Measurements from ENCODE around the gene GCC2.
A peak's percentile ranks its signal among the peaks of the same experiment; 100 is the strongest.
"Not testable (repeated sequence)": the region's sequence is repeated elsewhere in the genome, so short reads cannot be mapped to it uniquely, and the experiment has no call there.

GCC2 gene

DNA sequence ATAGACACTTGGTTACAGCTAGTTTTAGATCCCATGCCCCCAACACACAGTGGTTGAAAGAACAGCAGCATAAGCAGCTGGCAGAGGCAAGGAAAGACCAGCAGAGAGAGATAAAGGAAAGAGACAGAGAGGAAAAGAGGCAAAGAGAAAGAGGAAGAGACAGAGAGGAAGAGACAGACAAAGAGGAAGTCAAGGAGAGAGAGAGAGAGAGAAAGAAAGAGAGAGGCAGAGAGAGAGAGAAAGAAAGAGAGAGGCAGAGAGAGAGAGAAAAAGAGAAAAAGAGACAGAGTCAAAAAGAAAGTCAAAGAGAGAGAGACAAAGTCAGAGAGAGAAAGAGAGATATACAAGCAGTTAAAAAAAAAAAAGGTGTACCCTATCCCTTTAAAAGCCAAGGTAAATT lies 76.3 kb downstream of the GCC2 start:
- H3K27me3 ChIP-seq (ENCODE audit: control insufficient read depth, insufficient read depth, low read length); H3K9me3 ChIP-seq (ENCODE audit: control insufficient read depth, insufficient read depth, low read depth, low read length); H3K36me3 ChIP-seq (ENCODE audit: control insufficient read depth, insufficient read depth, low read length); H3K4me1 ChIP-seq (ENCODE audit: control insufficient read depth, insufficient read depth, low read length); H3K27ac ChIP-seq (ENCODE audit: low read depth, low read length); H3K9ac ChIP-seq (ENCODE audit: low read length); H3K4me3 ChIP-seq (ENCODE audit: low read depth, low read length): not testable (repeated sequence)

DNA sequence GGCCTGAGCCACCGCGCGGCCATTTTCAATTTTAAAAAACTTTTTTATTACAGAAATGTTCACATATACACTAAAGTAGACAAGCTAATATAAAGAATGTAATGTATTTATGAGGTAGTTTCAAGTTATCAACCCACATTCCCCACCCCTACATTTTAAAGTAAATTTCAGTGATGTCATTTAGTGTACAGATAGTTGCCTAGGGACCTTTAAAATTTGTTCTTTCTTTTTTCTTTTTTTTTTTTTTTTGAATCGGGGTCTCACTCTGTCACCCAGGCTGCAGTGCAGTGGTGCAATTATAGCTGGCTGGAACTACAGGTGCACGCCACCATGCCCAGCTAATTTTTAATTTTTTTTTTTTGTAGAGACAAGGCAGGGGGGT lies 82.7 kb downstream of the GCC2 start:
- no peak overlapping the region for H3K9ac ChIP-seq (ENCODE audit: low read length)
- no peaks in the 10 kb centered on the region for H3K36me3 ChIP-seq (ENCODE audit: control insufficient read depth, insufficient read depth, low read length)
- H3K27ac ChIP-seq (ENCODE audit: low read depth, low read length) = no peak overlapping the region
- no peaks in the 10 kb centered on the region for H3K9me3 ChIP-seq (ENCODE audit: control insufficient read depth, insufficient read depth, low read depth, low read length)
- peaks cover 4% of the 10 kb centered on the region; the same call in 1 of the 2 replicates for H3K27me3 ChIP-seq (ENCODE audit: control insufficient read depth, insufficient read depth, low read length)
- no peak overlapping the region for H3K4me3 ChIP-seq (ENCODE audit: low read depth, low read length)
- H3K4me1 ChIP-seq (ENCODE audit: control insufficient read depth, insufficient read depth, low read length) = peaks cover 7% of the 10 kb centered on the region

DNA sequence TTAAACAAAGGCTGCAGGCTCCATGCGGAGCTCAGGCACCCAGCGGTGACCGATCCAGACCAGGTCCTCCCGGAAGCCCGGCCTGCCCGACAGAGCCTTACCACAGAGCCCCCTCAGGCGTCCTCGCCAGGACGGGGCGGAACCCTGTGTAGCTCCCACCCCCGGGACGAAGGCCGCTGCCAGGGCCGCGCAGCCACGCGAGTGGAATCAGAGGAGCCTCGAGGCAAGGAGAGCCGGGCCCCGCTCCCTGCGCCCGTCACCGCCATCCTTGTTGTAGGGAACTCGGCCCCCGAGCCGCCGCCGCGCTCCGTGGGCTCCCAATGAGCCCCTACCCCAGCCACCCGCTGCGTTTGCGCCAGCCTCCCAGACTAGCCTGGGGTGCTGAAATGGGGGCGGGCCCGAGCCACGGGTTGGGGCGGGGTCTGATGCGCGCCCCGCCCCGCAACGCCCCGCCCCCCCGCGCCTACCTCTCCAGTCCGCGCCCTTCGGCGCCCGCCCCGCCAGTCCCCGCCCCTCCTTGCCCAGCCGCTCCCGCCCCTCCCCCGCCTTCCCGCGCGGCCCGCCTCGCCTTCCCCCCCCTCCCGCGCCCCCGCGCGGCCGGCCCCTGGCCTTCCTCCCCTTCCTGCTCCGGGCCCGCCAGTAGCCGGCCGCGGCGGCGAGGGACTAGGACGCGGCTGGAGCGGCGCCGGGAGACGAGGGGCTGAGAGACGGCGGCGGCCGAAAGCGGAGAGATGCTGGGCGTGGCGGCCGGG lies 85.0 kb downstream of the GCC2 start, which contains the start of gene LIMS1:
Gene LIMS1 (plus strand): TSS at position 639 of the 752 bp plus-strand sequence. CDS start 93 bp downstream, at position 732.
- Histone ChIP-seq H3K4me1 (ENCODE audit: control insufficient read depth, insufficient read depth, low read length) (peaks cover 22% of the 10 kb centered on the region), H3K9ac (ENCODE audit: low read length) (peak within 1 kb of the TSS; percentile 90), H3K27ac (ENCODE audit: low read depth, low read length) (peak within 1 kb of the TSS; percentile 93), H3K4me3 (ENCODE audit: low read depth, low read length) (peak within 1 kb of the TSS; percentile 96), H3K9me3 (ENCODE audit: control insufficient read depth, insufficient read depth, low read depth, low read length) (no peaks in the 10 kb centered on the region), H3K27me3 (ENCODE audit: control insufficient read depth, insufficient read depth, low read length) (peaks cover 4% of the 10 kb centered on the region; the same call in 1 of the 2 replicates), H3K36me3 (ENCODE audit: control insufficient read depth, insufficient read depth, low read length) (no peaks in the 10 kb centered on the region)

DNA sequence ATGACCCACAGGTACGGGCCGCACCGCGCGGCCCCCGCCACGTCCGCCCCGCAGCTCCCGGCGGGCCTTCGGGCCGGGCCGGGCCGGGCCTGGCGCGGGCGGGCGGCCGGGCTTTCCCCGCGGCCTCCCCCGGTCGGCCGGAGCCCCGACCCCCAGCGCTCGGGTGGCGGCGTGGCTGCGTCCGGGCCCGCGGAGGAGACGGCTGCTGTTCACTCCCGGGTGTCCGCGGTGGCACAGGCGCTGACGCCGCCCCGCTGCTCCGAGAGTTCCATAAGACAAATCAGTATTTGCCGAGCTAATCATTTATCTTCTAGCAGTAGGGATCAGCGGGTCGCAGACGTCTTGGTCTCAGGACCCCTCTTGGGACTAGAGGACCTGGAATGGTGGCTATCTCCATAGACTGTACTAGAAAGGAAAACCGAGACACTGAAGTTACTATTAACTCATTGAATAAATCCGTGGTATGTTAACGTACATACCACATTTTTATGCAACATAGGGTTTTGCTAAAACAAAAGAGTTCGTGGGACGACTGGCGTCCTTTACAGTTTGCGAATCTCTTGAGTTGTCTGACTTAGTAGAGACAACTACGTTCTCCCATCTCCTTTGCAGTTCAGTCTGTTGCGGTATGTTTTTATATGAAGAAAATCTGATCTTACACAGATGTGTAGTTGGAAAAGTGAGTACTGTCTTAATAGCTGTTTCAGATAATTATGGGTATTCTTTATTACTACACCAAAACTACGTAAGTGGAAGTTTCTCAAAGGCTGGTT lies 85.8 kb downstream of the GCC2 start:
- peak overlapping the region; percentile 68; the same call in 1 of the 2 replicates for H3K27ac ChIP-seq (ENCODE audit: low read depth, low read length)
- peak overlapping the region; percentile 96 for H3K4me3 ChIP-seq (ENCODE audit: low read depth, low read length)
- H3K4me1 ChIP-seq (ENCODE audit: control insufficient read depth, insufficient read depth, low read length) = peaks cover 22% of the 10 kb centered on the region
- H3K27me3 ChIP-seq (ENCODE audit: control insufficient read depth, insufficient read depth, low read length) = peaks cover 4% of the 10 kb centered on the region; the same call in 1 of the 2 replicates
- H3K9ac ChIP-seq (ENCODE audit: low read length) = peak overlapping the region; percentile 73
- H3K36me3 ChIP-seq (ENCODE audit: control insufficient read depth, insufficient read depth, low read length) = no peaks in the 10 kb centered on the region
- no peaks in the 10 kb centered on the region for H3K9me3 ChIP-seq (ENCODE audit: control insufficient read depth, insufficient read depth, low read depth, low read length)

DNA sequence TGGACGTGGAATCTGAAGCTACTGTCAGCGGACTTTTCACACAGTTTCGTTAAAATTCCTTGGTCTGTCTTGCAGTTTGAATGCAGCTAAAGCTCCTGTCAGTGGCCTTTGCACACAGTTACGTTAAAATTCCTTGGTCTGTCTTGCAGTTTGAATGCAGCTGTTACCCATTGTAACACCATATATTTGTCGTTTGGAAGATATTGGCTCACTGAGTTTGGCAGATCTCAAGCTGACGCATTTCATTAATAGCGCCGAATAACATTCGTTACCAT lies 86.3 kb downstream of the GCC2 start:
- Histone ChIP-seq H3K4me3 (ENCODE audit: low read depth, low read length) (peak overlapping the region; percentile 96), H3K9me3 (ENCODE audit: control insufficient read depth, insufficient read depth, low read depth, low read length) (no peaks in the 10 kb centered on the region), H3K9ac (ENCODE audit: low read length) (peak overlapping the region; percentile 73), H3K4me1 (ENCODE audit: control insufficient read depth, insufficient read depth, low read length) (peaks cover 22% of the 10 kb centered on the region), H3K27me3 (ENCODE audit: control insufficient read depth, insufficient read depth, low read length) (peaks cover 4% of the 10 kb centered on the region; the same call in 1 of the 2 replicates), H3K27ac (ENCODE audit: low read depth, low read length) (no peak overlapping the region), H3K36me3 (ENCODE audit: control insufficient read depth, insufficient read depth, low read length) (no peaks in the 10 kb centered on the region)

DNA sequence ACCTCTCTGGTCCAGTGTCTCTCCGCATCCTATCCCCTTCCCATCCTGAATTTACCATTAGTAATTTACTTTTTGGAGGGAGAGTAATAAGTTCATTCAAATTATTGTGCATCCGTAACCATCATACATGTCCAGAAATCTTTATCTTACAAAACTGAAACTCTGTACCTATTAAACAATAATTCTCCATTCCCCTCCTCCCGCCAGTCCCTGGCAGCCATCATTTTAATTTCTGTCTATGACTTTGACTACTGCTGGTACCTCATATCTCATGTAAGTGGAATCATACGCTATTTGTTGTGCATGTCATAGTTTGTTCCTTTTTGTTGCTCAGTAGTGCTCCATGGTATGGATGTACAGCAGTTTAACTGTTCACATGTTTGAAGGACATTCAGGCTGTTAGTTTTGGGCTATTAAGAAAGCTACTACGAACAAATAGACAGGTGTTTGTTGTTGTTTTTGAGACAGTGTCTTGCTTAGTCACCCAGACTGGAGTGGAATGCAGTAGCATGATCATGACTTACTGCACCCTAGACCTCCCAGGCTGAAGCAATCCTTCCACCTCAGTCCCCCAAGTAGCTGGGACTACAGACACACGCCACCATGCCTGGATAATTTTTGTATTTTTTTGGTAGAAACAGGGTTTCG lies 87.3 kb downstream of the GCC2 start:
- Histone ChIP-seq H3K4me1 (ENCODE audit: control insufficient read depth, insufficient read depth, low read length) (peaks cover 22% of the 10 kb centered on the region), H3K4me3 (ENCODE audit: low read depth, low read length) (peak overlapping the region; percentile 30; the same call in 1 of the 2 replicates), H3K36me3 (ENCODE audit: control insufficient read depth, insufficient read depth, low read length) (0 out of 2 replicates have a peak, but pooled peaks cover 2% of the 10 kb centered on the region), H3K9me3 (ENCODE audit: control insufficient read depth, insufficient read depth, low read depth, low read length) (no peaks in the 10 kb centered on the region), H3K9ac (ENCODE audit: low read length) (no peak overlapping the region), H3K27ac (ENCODE audit: low read depth, low read length) (no peak overlapping the region), H3K27me3 (ENCODE audit: control insufficient read depth, insufficient read depth, low read length) (peaks cover 4% of the 10 kb centered on the region; the same call in 1 of the 2 replicates)

DNA sequence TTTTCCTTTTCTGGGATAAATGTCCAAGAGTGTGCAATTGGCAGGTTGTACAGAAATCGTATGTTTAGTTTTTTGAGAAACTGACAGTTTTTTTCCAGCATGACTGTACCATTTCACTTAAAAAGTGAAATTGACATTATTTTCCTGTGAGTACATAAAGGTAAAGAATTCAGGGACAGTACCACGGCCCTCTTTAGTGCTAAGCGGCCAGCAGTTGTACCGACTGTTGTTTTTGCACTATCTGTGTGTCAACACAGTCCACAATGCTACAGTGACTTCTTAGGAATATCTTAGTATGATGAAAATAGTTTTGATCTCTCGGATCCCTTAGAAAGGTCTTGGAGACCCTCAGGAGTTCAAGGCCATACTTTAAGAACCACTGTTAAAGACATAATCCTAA lies 87.9 kb downstream of the GCC2 start:
- H3K4me1 ChIP-seq (ENCODE audit: control insufficient read depth, insufficient read depth, low read length) = peaks cover 22% of the 10 kb centered on the region
- 0 out of 2 replicates have a peak, but pooled peaks cover 3% of the 10 kb centered on the region for H3K36me3 ChIP-seq (ENCODE audit: control insufficient read depth, insufficient read depth, low read length)
- no peak overlapping the region for H3K9ac ChIP-seq (ENCODE audit: low read length)
- H3K27ac ChIP-seq (ENCODE audit: low read depth, low read length) = no peak overlapping the region
- H3K27me3 ChIP-seq (ENCODE audit: control insufficient read depth, insufficient read depth, low read length) = peaks cover 4% of the 10 kb centered on the region; the same call in 1 of the 2 replicates
- no peak overlapping the region for H3K4me3 ChIP-seq (ENCODE audit: low read depth, low read length)
- no peaks in the 10 kb centered on the region for H3K9me3 ChIP-seq (ENCODE audit: control insufficient read depth, insufficient read depth, low read depth, low read length)

DNA sequence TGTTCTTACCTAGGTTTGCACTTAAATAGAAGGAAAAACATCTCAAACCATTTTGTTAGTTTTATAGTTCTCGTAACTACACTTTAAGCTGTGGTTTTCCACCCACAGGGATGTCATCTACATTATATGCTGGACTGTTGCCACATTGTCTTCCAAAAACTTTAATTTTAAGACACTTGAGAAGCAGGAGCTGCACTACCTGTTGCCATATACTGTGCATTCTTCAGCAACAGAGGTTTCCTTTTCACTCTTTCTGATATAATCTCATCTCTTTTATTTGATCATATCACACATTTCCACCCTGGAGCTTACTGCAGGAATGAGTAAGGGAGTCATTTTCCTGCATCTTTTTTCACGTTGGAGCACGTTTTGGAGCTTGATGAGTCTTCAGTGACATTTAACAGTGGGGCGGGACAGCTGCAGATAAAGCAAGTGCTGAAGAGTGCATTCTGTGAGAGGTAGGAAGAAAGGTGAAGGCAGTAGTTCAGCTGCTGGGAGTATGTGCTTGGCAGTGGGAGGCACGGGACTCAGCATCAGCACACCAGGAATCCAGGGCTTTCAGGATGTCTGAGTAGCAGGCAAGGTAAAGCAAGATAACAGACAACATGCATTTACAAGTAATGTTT lies 89.1 kb downstream of the GCC2 start:
- Histone ChIP-seq H3K27me3 (ENCODE audit: control insufficient read depth, insufficient read depth, low read length) (peaks cover 4% of the 10 kb centered on the region; the same call in 1 of the 2 replicates), H3K36me3 (ENCODE audit: control insufficient read depth, insufficient read depth, low read length) (peaks cover 14% of the 10 kb centered on the region), H3K27ac (ENCODE audit: low read depth, low read length) (no peak overlapping the region), H3K4me3 (ENCODE audit: low read depth, low read length) (no peak overlapping the region), H3K4me1 (ENCODE audit: control insufficient read depth, insufficient read depth, low read length) (peaks cover 22% of the 10 kb centered on the region), H3K9ac (ENCODE audit: low read length) (no peak overlapping the region), H3K9me3 (ENCODE audit: control insufficient read depth, insufficient read depth, low read depth, low read length) (peaks cover 8% of the 10 kb centered on the region)

DNA sequence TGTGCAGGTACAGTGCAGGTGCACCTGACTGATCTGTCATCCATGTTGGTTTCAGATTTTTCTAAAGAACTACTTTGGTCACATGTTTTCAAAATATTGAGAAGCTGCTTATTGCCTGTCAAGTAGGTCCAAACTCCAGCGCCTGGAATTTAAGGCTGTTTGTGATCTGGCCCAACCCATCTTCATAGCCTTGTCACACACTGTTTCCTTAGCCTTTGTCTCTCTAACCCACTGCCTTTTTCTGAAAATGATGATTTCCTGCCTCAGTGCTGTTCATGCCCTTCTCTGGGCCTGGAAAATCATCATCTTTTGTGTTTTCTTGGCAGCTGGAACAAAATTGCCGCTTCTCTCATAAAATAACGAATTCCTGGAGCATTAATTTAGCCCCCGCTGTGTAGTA lies 92.4 kb downstream of the GCC2 start:
- H3K27me3 ChIP-seq (ENCODE audit: control insufficient read depth, insufficient read depth, low read length) = no peaks in the 10 kb centered on the region
- H3K4me1 ChIP-seq (ENCODE audit: control insufficient read depth, insufficient read depth, low read length) = peaks cover 17% of the 10 kb centered on the region
- peaks cover 14% of the 10 kb centered on the region for H3K36me3 ChIP-seq (ENCODE audit: control insufficient read depth, insufficient read depth, low read length)
- H3K4me3 ChIP-seq (ENCODE audit: low read depth, low read length) = no peak overlapping the region
- H3K9ac ChIP-seq (ENCODE audit: low read length) = no peak overlapping the region
- H3K9me3 ChIP-seq (ENCODE audit: control insufficient read depth, insufficient read depth, low read depth, low read length) = peaks cover 19% of the 10 kb centered on the region
- no peak overlapping the region for H3K27ac ChIP-seq (ENCODE audit: low read depth, low read length)

DNA sequence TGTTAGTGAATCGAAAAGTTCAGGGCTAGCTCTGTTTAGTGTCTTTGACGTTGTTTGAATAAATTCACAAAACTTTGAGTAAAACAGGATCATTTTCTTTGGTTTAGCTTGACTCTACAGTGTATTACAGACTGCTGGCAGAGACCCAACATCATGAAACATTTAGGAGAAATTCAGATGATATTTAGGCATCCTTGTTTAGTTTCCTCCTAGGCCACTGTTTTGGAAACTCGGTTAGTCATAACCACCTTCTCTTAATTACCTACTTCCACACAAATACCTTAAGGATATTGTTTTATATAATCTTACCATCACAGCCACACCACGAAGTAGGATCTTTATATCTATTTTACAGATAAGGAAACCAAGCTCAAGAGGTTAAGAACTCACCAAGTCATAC lies 93.1 kb downstream of the GCC2 start:
- Histone ChIP-seq H3K9me3 (ENCODE audit: control insufficient read depth, insufficient read depth, low read depth, low read length) (peaks cover 19% of the 10 kb centered on the region), H3K9ac (ENCODE audit: low read length) (no peak overlapping the region), H3K27me3 (ENCODE audit: control insufficient read depth, insufficient read depth, low read length) (no peaks in the 10 kb centered on the region), H3K4me3 (ENCODE audit: low read depth, low read length) (no peak overlapping the region), H3K4me1 (ENCODE audit: control insufficient read depth, insufficient read depth, low read length) (peaks cover 11% of the 10 kb centered on the region), H3K36me3 (ENCODE audit: control insufficient read depth, insufficient read depth, low read length) (peaks cover 14% of the 10 kb centered on the region), H3K27ac (ENCODE audit: low read depth, low read length) (no peak overlapping the region)
